Urinary bladder (tissue), 4 donors: ENCODE measurements around the gene C2orf81. TPM values are rescaled to one million over a fixed set of nuclear protein-coding genes. Genes with fewer than 3 reads are reported as not detected.
"Not testable (repeated sequence)": the region's sequence is repeated elsewhere in the genome, so short reads cannot be mapped to it uniquely, and the experiment has no call there.

ENCODE experiments used
- DNase-seq: peaks from one replicate; pipeline ENCODE4 v3.0.0-alpha.2; 2015; ENCODE audit errors: extremely low spot score
- H3K27ac ChIP-seq: one replicate; pipeline ENCODE4 v1.5.1; 2013; ENCODE audit warnings: low read depth, mild to moderate bottlenecking, moderate library complexity
- H3K36me3 ChIP-seq: one replicate; pipeline ENCODE4 v1.6.1; 2013; ENCODE audit warnings: mild to moderate bottlenecking, moderate library complexity; ENCODE audit not compliant: insufficient read depth
- H3K4me1 ChIP-seq: one replicate; pipeline ENCODE4 v1.6.1; 2013; ENCODE audit warnings: mild to moderate bottlenecking, moderate library complexity; ENCODE audit not compliant: insufficient read depth
- H3K4me3 ChIP-seq: one replicate; pipeline ENCODE4 v1.5.1; 2013; ENCODE audit warnings: low read depth, low read length
- WGBS: extraction: QIAGEN DNeasy Blood & Tissue Kit; methylation state at CpG from one replicate; pipeline ENCODE4 v1.1.7; 2013; 5-methylcytosine and 5-hydroxymethylcytosine counted together
- polyA plus RNA-seq: library from polyadenylated mRNA; stranded (reverse); fragments of 200-250 nt; gene quantifications from one replicate; pipeline ENCODE4 v1.2.3, GENCODE V29; 2013
- total RNA-seq: library from RNA; depleted of rRNA; stranded (reverse); fragments of >200 nt; gene quantifications from one replicate; pipeline ENCODE4 v1.2.3, GENCODE V29; 2014
- donor health status: healthy with polysubstance abuse.
- donor health status: healthy.

Gene C2orf81
- total and polyA plus RNA-seq, 2 donors, result 0.74 to 4.9 TPM

- Histone ChIP-seq H3K27ac (no peak within 1 kb of the TSS), H3K36me3 (no peaks in the 10 kb centered on the region), H3K4me1 (no peaks in the 10 kb centered on the region), H3K4me3 (peak within 1 kb of the TSS; percentile 62)
- DNase-seq, result peak; percentile 96
- 2% methylated on average over 40 of the region's 40 CpGs for WGBS
Measured at GRCh38 chr2:74454654-74455511, 33.5 kb upstream of the C2orf81 start, which contains the start of gene INO80B. Gene INO80B (plus strand): TSS chr2:74455087. CDS start chr2:74455117, 30 bp downstream.

- no peak for DNase-seq
- no peak overlapping the region for H3K27ac ChIP-seq
- WGBS, result 73% methylated on average over 3 of the region's 3 CpGs
- H3K4me3 ChIP-seq, result no peak overlapping the region
- H3K36me3 ChIP-seq, result peaks cover 2% of the 10 kb centered on the region
- H3K4me1 ChIP-seq, result no peaks in the 10 kb centered on the region
Measured at GRCh38 chr2:74450570-74451190, 29.3 kb upstream of the C2orf81 start.

- WGBS, result 72% methylated on average over 2 of the region's 2 CpGs
- H3K27ac ChIP-seq, result no peak overlapping the region
- H3K4me1 ChIP-seq, result no peaks in the 10 kb centered on the region
- no peak for DNase-seq
- H3K4me3 ChIP-seq, result no peak overlapping the region
- H3K36me3 ChIP-seq, result peaks cover 2% of the 10 kb centered on the region
Measured at GRCh38 chr2:74448771-74449170, 27.4 kb upstream of the C2orf81 start.

- H3K36me3 ChIP-seq, result peaks cover 2% of the 10 kb centered on the region
- no peaks in the 10 kb centered on the region for H3K4me1 ChIP-seq
- no peak for DNase-seq
- H3K27ac ChIP-seq, result no peak overlapping the region
- 75% methylated on average over 5 of the region's 5 CpGs for WGBS
- no peak overlapping the region for H3K4me3 ChIP-seq
Measured at GRCh38 chr2:74447230-74447999, 26.0 kb upstream of the C2orf81 start.

GRCh38 chr2:74444498-74445318 is 23.3 kb upstream of the C2orf81 start:
- H3K27ac ChIP-seq, result no peak overlapping the region
- DNase-seq, result no peak
- WGBS, result 27% methylated on average over 5 of the region's 5 CpGs
- H3K4me1 ChIP-seq, result peaks cover 1% of the 10 kb centered on the region
- no peak overlapping the region for H3K4me3 ChIP-seq
- peaks cover 2% of the 10 kb centered on the region for H3K36me3 ChIP-seq

- DNase-seq, H3K27ac ChIP-seq, H3K4me1 ChIP-seq, H3K4me3 ChIP-seq, H3K36me3 ChIP-seq: not testable (repeated sequence)
- 93% methylated on average over 16 of the region's 16 CpGs for WGBS
Measured at GRCh38 chr2:74442483-74443297, 21.3 kb upstream of the C2orf81 start.

- peaks cover 1% of the 10 kb centered on the region for H3K4me1 ChIP-seq
- no peaks in the 10 kb centered on the region for H3K36me3 ChIP-seq
- 12% methylated on average over 75 of the region's 75 CpGs for WGBS
- DNase-seq, result no peak
- peak within 1 kb of the TSS; percentile 41 for H3K27ac ChIP-seq
- peak within 1 kb of the TSS; percentile 42 for H3K4me3 ChIP-seq
Measured at GRCh38 chr2:74441690-74442482, 20.5 kb upstream of the C2orf81 start, which contains the start of gene RTKN. Gene RTKN (minus strand): TSS chr2:74441937. CDS start chr2:74441816, 121 bp downstream.

- H3K36me3 ChIP-seq, result no peaks in the 10 kb centered on the region
- no peak for DNase-seq
- no peak overlapping the region for H3K27ac ChIP-seq
- H3K4me1 ChIP-seq, result peaks cover 1% of the 10 kb centered on the region
- peak overlapping the region; percentile 42 for H3K4me3 ChIP-seq
- WGBS, result 34% methylated on average over 33 of the region's 33 CpGs
Measured at GRCh38 chr2:74441170-74441689, 19.8 kb upstream of the C2orf81 start.

GRCh38 chr2:74440378-74441169 is 19.2 kb upstream of the C2orf81 start:
- peak; percentile 80 for DNase-seq
- peak overlapping the region; percentile 42 for H3K4me3 ChIP-seq
- H3K27ac ChIP-seq, result peak overlapping the region; percentile 41
- H3K36me3 ChIP-seq, result no peaks in the 10 kb centered on the region
- peaks cover 1% of the 10 kb centered on the region for H3K4me1 ChIP-seq
- 14% methylated on average over 45 of the region's 45 CpGs for whole genome bisulfite sequencing

GRCh38 chr2:74439803-74440377 is 18.5 kb upstream of the C2orf81 start:
- Histone ChIP-seq H3K36me3 (no peaks in the 10 kb centered on the region), H3K4me1 (peaks cover 1% of the 10 kb centered on the region), H3K27ac (no peak overlapping the region), H3K4me3 (peak overlapping the region; percentile 42)
- 12% methylated on average over 14 of the region's 14 CpGs for WGBS
- no peak for DNase-seq

- no peaks in the 10 kb centered on the region for H3K36me3 ChIP-seq
- WGBS, result 29% methylated on average over 3 of the region's 3 CpGs
- peak overlapping the region; percentile 42 for H3K4me3 ChIP-seq
- no peak overlapping the region for H3K27ac ChIP-seq
- peaks cover 1% of the 10 kb centered on the region for H3K4me1 ChIP-seq
- no peak for DNase-seq
Measured at GRCh38 chr2:74439373-74439772, 18.0 kb upstream of the C2orf81 start.
